ENCODE data around the gene ANKRD9.

DNA sequence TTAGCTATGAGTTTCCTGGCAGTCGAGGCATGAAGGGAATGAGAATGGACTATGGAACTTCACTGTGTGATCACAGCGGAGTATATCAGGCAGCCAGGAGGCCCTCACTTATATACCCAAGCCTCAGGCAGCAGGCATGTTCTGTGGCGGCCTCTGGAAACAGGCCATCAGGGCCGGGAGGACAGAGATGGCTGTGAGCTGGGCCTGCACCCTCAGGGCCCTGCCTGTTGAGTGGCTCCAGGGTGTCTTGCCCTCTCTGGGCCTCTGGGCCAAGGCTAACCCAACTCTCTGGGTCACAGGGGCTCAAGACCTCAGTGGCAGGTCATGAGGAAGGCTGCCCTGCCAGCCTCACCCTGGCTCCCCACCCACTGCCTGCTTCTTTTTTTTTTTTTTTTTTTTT is 49.0 kb upstream of the ANKRD9 start:
- TF ChIP-seq, protein P1, sequence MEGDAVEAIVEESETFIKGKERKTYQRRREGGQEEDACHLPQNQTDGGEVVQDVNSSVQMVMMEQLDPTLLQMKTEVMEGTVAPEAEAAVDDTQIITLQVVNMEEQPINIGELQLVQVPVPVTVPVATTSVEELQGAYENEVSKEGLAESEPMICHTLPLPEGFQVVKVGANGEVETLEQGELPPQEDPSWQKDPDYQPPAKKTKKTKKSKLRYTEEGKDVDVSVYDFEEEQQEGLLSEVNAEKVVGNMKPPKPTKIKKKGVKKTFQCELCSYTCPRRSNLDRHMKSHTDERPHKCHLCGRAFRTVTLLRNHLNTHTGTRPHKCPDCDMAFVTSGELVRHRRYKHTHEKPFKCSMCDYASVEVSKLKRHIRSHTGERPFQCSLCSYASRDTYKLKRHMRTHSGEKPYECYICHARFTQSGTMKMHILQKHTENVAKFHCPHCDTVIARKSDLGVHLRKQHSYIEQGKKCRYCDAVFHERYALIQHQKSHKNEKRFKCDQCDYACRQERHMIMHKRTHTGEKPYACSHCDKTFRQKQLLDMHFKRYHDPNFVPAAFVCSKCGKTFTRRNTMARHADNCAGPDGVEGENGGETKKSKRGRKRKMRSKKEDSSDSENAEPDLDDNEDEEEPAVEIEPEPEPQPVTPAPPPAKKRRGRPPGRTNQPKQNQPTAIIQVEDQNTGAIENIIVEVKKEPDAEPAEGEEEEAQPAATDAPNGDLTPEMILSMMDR (IDR thresholded peaks at IDR 0.05) = no peak
- no peak for TF ChIP-seq EZH2 (IDR thresholded peaks at IDR 0.05)

Data from neural progenitor cell (in vitro differentiated cells).